K562 (cell line): ENCODE data around the gene UGT1A10. TPM values are rescaled to one million over a fixed set of nuclear protein-coding genes. Genes with fewer than 3 reads are reported as not detected.

Experiments
- ATAC-seq: fragments of 200-7000 bp; cut with Tn5 transposase; 3 replicates; pipeline ENCODE4 v1.9.1; 2020; ENCODE audit warnings: moderate library complexity
- BruUV-seq: library from RNA; stranded (reverse); fragments of 400-500 nt; replicated peaks from 2 replicates; lab custom pipeline; 2021; lab: Mats Ljungman, UMichigan
- CTCF ChIA-PET: fragments of 300-600 bp; formaldehyde crosslinking; extraction: SDS; loops from one replicate; lab custom pipeline; 2021; ENCODE audit warnings: low intra/inter-chr PET ratio; lab: Yijun Ruan, JAX
- POLR2A ChIA-PET: fragments of 300-600, 350-650 bp; sonication (Branson Sonifier 250); formaldehyde crosslinking; extraction: SDS; loops from one replicate; lab custom pipeline; 2021; ENCODE audit warnings: antibody characterized with exemption, inconsistent platforms; lab: Yijun Ruan, JAX
- DNase-seq, 4 experiments: peaks; one replicate each; pipeline versions ENCODE4 v3.0.0 to v3.0.0-alpha.2; 2011 to 2018; ENCODE audit warnings: low spot score in 3 of 4, mixed read lengths in 3 of 4; ENCODE audit errors: extremely low read depth in 1 of 4
- FAIRE-seq: peaks from 2 replicates; lab custom pipeline; 2011; peaks lifted over from hg19 to GRCh38; lab: Jason Lieb, UNC
- H2AFZ ChIP-seq: 2 replicates; pipeline ENCODE4 v1.6.0; 2011; ENCODE audit warnings: low read depth, low read length, control low read depth, inconsistent platforms
- H3K27ac ChIP-seq: fragments of 200-600 bp; 3 replicates; pipeline ENCODE4 v1.8.0; 2011; ENCODE audit warnings: low read depth, mild to moderate bottlenecking, control low read depth, inconsistent platforms, low read length, moderate library complexity, mixed read lengths; ENCODE audit errors: extremely low read depth
- H3K27me3 ChIP-seq, 2 experiments: fragments of 300-600 bp in 1 of 2; 2 replicates in 1 of 2; 3 replicates in 1 of 2; pipeline versions ENCODE4 v1.6.0 to v1.8.0; 2011; ENCODE audit warnings: inconsistent platforms in 2 of 2, low read length in 2 of 2, mild to moderate bottlenecking in 1 of 2, mixed read lengths in 1 of 2, moderate library complexity in 1 of 2; ENCODE audit not compliant: control insufficient read depth in 2 of 2, insufficient read depth in 2 of 2
- H3K36me3 ChIP-seq: fragments of 300-600 bp; 3 replicates; pipeline ENCODE4 v1.8.0; 2011; ENCODE audit warnings: mild to moderate bottlenecking, low read length, inconsistent platforms; ENCODE audit not compliant: control insufficient read depth, insufficient read depth
- H3K4me1 ChIP-seq, 2 experiments: fragments of 200-600 bp in 1 of 2; replicated peaks in 1 of 2; 2 replicates in 1 of 2; 3 replicates in 1 of 2; pipeline versions ENCODE4 v1.5.1 to v1.8.0; 2011; ENCODE audit warnings: inconsistent platforms in 2 of 2, low read length in 2 of 2, mild to moderate bottlenecking in 1 of 2, mixed read lengths in 1 of 2, moderate library complexity in 1 of 2; ENCODE audit not compliant: control insufficient read depth in 2 of 2, insufficient read depth in 2 of 2
- H3K4me2 ChIP-seq: 2 replicates; pipeline ENCODE4 v1.6.1; 2011; ENCODE audit warnings: low read length, control low read depth, inconsistent platforms, mixed read lengths; ENCODE audit not compliant: insufficient read depth
- H3K4me3 ChIP-seq: fragments of 200-600 bp; sonication (generic), shearing (Covaris generic); 2 replicates; pipeline ENCODE4 v1.5.1; 2016; ENCODE audit warnings: control low read depth, inconsistent platforms
- H3K79me2 ChIP-seq: fragments of 200-600 bp; 3 replicates; pipeline ENCODE4 v1.8.0; 2011; ENCODE audit warnings: low read length, inconsistent platforms; ENCODE audit not compliant: control insufficient read depth, insufficient read depth
- H3K9ac ChIP-seq, 2 experiments: 2 replicates each; pipeline versions ENCODE4 v1.6.0 to v1.6.1; 2011; ENCODE audit warnings: low read depth in 2 of 2, low read length in 2 of 2, control low read depth in 1 of 2, inconsistent platforms in 1 of 2, mild to moderate bottlenecking in 1 of 2, mixed read lengths in 1 of 2; ENCODE audit not compliant: insufficient read depth in 1 of 2
- H3K9me1 ChIP-seq: one replicate; pipeline ENCODE4 v1.6.0; 2011; ENCODE audit warnings: inconsistent platforms, mild to moderate bottlenecking, low read length, moderate library complexity; ENCODE audit not compliant: control insufficient read depth, insufficient read depth
- H3K9me3 ChIP-seq: replicated peaks from 2 replicates; pipeline ENCODE4 v1.5.1; 2011; ENCODE audit warnings: low read depth, low read length, inconsistent platforms; ENCODE audit not compliant: control insufficient read depth, insufficient read depth
- H4K20me1 ChIP-seq: replicated peaks from 2 replicates; pipeline ENCODE4 v1.6.1; 2011; ENCODE audit warnings: low read length, inconsistent platforms, mixed read lengths; ENCODE audit not compliant: control insufficient read depth, insufficient read depth
- ARHGAP35 ChIP-seq: fragments of 450-650 bp; IDR thresholded peaks from 2 replicates; pipeline ENCODE4 v1.6.1; 2018; ENCODE audit not compliant: partially characterized antibody
- GATAD2A ChIP-seq: fragments of 450-650 bp; IDR thresholded peaks from 2 replicates; pipeline ENCODE4 v1.6.1; 2017
- SRSF9 ChIP-seq: fragments of 200-400 bp; formaldehyde crosslinking; IDR thresholded peaks from 2 replicates; pipeline ENCODE4 v1.6.1; 2017; ENCODE audit warnings: low read depth, low read length, borderline replicate concordance
- ZNF133 ChIP-seq: fragments of 250-450 bp; sonication (Bioruptor Pico); IDR thresholded peaks from 2 replicates; pipeline ENCODE4 v1.4.0; 2020; ENCODE audit warnings: mild to moderate bottlenecking
- ZNF140 ChIP-seq: fragments of 250-450 bp; sonication (Bioruptor Pico); IDR thresholded peaks from 2 replicates; pipeline ENCODE4 v1.8.0; 2021; ENCODE audit warnings: moderate library complexity, mild to moderate bottlenecking, inconsistent platforms
- ZNF75A ChIP-seq: fragments of 450-650 bp; formaldehyde crosslinking; IDR thresholded peaks from 2 replicates; pipeline ENCODE4 v1.4.0; 2020; ENCODE audit warnings: mild to moderate bottlenecking
- WGBS: fragments of 100-300 bp; shearing (Covaris generic); methylation state at CpG from one replicate; pipeline ENCODE4 v1.1.6; 2016; ENCODE audit warnings: low coverage, mixed read lengths; ENCODE audit not compliant: insufficient coverage; ENCODE audit errors: missing lambda C conversion rate; 5-methylcytosine and 5-hydroxymethylcytosine counted together
- in situ Hi-C: fragments of 300-500 bp; cut with MboI; formaldehyde crosslinking; loops from 4 replicates; pipeline ENCODE4 v1.15.0; 2018; ENCODE audit warnings: inconsistent platforms, mixed read lengths
- intact Hi-C: fragments of 100-400 bp; cut with micrococcal nuclease; formaldehyde crosslinking; loops from 2 replicates; pipeline ENCODE4 v1.14.2; 2022
- polyA plus RNA-seq, 8 experiments: library from polyadenylated mRNA; depleted of rRNA in 4 of 8; stranded (reverse) in 5 of 8; unstranded in 3 of 8; fragments of >200 nt; fragmentation: Nextera tagmentation in 2 of 8; fragmentation: Illumina TruSeq in 1 of 8; extraction: Ambion mirVana in 2 of 8; extraction: Trizol in 1 of 8; gene quantifications; 2 replicates each; pipeline versions ENCODE4 v1.2.1 to v1.2.3, GENCODE V29; 2011 to 2014; ENCODE audit warnings: inconsistent platforms in 1 of 8, missing spikeins in 1 of 8
- total RNA-seq, 7 experiments: library from RNA; depleted of rRNA in 6 of 7; stranded (reverse); fragments of >200 nt in 6 of 7; fragmentation: Illumina TruSeq in 2 of 7; extraction: Trizol in 2 of 7; gene quantifications; 2 replicates each; pipeline versions ENCODE4 v1.2.1 to v1.2.3, GENCODE V29; 2011 to 2021; ENCODE audit warnings: low replicate concordance in 1 of 7
- TF ChIP-seq, protein P1 (sequence below): fragments of 450-650 bp; IDR thresholded peaks from 2 replicates; pipeline ENCODE4 v1.6.1; 2016; ENCODE audit warnings: antibody characterized with exemption
- TF ChIP-seq, protein P2 (sequence below): fragments of 250-450 bp; sonication (Bioruptor Pico); IDR thresholded peaks from 2 replicates; pipeline ENCODE4 v1.8.0; 2022; ENCODE audit warnings: inconsistent platforms, mild to moderate bottlenecking, moderate library complexity, borderline replicate concordance
- TF ChIP-seq, protein P3 (sequence below): sonication (generic); formaldehyde crosslinking; IDR thresholded peaks from 2 replicates; pipeline ENCODE4 v1.4.0; 2020; ENCODE audit warnings: mild to moderate bottlenecking, missing genetic modification reagents

The UGT1A10 gene
- total and polyA plus RNA-seq, 9 of the 15 experiments (the other 6 are each of a cell fraction or from before 2014, with no cell fraction given) = not detected

DNA sequence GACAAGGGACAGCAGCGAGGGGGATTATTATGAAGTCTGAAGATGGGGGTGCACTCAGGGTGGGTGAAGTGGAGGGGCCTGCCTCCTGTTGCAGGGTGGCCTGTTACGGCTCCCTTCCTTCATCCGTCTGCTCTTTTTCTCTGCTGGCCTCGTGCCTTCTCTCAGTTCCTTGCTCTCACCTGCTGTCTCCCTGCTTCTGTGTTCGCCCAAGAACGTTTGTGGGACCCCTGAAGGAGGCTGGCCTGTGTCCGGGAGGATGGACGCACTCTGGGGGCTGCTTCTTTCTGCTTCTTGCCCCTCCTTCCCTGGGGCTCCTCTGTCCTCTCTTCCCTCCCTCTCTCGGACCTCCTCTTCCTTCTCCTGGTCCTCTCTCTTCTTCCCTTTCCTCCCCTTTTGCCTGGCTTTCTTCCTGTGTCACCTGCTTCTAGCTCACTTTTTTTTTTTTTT is 155.7 kb downstream of the UGT1A10 start:
- in situ Hi-C loops (no loop called here), intact Hi-C loops (no loop called here)
- ChIA-PET POLR2A (interaction anchor here (1.1 kb wide), 1 partner anchor 29 kb away, joined by 4 read pairs; no protein-coding TSS in a partner anchor), CTCF (no interaction called here)
- no peak overlapping the region for H3K27ac ChIP-seq
- no peak for FAIRE-seq
- H4K20me1 ChIP-seq = no peaks in the 10 kb centered on the region
- H3K36me3 ChIP-seq = no peaks in the 10 kb centered on the region
- no peak overlapping the region for H2AFZ ChIP-seq
- no TSS peak for BruUV-seq
- ATAC-seq = no peak
- peaks cover 0 to 44% of the 10 kb centered on the region in 2 experiments; a peak in 2 of 5 replicates for H3K27me3 ChIP-seq
- no peaks in the 10 kb centered on the region for H3K9me3 ChIP-seq
- 0% methylated on average over 2 of the region's 9 CpGs for WGBS
- H3K9ac ChIP-seq = no peak overlapping the region
- H3K9me1 ChIP-seq = no peaks in the 10 kb centered on the region
- DNase-seq = no peak
- TF ChIP-seq ZNF140 (CRISPR knock-in tag) = no peak
- TF ChIP-seq, protein P1, sequence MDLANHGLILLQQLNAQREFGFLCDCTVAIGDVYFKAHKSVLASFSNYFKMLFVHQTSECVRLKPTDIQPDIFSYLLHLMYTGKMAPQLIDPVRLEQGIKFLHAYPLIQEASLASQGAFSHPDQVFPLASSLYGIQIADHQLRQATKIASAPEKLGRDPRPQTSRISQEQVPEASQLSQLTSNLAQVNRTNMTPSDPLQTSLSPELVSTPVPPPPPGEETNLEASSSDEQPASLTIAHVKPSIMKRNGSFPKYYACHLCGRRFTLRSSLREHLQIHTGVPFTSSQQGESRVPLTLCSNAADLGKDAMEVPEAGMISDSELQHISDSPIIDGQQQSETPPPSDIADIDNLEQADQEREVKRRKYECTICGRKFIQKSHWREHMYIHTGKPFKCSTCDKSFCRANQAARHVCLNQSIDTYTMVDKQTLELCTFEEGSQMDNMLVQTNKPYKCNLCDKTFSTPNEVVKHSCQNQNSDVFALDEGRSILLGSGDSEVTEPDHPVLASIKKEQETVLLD = no peak
- no peak for TF ChIP-seq ZNF75A
- TF ChIP-seq SRSF9 = no peak
- no peak for TF ChIP-seq ARHGAP35
- TF ChIP-seq, protein P2, sequence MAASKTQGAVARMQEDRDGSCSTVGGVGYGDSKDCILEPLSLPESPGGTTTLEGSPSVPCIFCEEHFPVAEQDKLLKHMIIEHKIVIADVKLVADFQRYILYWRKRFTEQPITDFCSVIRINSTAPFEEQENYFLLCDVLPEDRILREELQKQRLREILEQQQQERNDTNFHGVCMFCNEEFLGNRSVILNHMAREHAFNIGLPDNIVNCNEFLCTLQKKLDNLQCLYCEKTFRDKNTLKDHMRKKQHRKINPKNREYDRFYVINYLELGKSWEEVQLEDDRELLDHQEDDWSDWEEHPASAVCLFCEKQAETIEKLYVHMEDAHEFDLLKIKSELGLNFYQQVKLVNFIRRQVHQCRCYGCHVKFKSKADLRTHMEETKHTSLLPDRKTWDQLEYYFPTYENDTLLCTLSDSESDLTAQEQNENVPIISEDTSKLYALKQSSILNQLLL (CRISPR knock-in tag) = no peak
- no peak for TF ChIP-seq ZNF133 (CRISPR knock-in tag)
- TF ChIP-seq, protein P3, sequence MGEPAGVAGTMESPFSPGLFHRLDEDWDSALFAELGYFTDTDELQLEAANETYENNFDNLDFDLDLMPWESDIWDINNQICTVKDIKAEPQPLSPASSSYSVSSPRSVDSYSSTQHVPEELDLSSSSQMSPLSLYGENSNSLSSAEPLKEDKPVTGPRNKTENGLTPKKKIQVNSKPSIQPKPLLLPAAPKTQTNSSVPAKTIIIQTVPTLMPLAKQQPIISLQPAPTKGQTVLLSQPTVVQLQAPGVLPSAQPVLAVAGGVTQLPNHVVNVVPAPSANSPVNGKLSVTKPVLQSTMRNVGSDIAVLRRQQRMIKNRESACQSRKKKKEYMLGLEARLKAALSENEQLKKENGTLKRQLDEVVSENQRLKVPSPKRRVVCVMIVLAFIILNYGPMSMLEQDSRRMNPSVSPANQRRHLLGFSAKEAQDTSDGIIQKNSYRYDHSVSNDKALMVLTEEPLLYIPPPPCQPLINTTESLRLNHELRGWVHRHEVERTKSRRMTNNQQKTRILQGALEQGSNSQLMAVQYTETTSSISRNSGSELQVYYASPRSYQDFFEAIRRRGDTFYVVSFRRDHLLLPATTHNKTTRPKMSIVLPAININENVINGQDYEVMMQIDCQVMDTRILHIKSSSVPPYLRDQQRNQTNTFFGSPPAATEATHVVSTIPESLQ (CRISPR knock-in tag) = no peak
- TF ChIP-seq GATAD2A = no peak
- no peak overlapping the region for H3K4me3 ChIP-seq
- H3K4me2 ChIP-seq = no peak overlapping the region
- no peaks in the 10 kb centered on the region; a peak in 1 of 5 replicates for H3K4me1 ChIP-seq
- no peaks in the 10 kb centered on the region for H3K79me2 ChIP-seq
